H1 (cell line): ENCODE measurements around the gene SHPK. TPM values are rescaled to one million over a fixed set of nuclear protein-coding genes. Genes with fewer than 3 reads are reported as not detected.

ENCODE experiments used
- CTCF ChIA-PET: fragments of 300-600 bp; sonication (Branson Sonifier 250); formaldehyde crosslinking; loops from one replicate; lab custom pipeline; 2021; ENCODE audit not compliant: partially characterized antibody; lab: Charles Lee
- POLR2A ChIA-PET: fragments of 300-600 bp; sonication (Branson Sonifier 250); formaldehyde crosslinking; loops from one replicate; lab custom pipeline; 2021; ENCODE audit warnings: inconsistent platforms; ENCODE audit not compliant: partially characterized antibody; lab: Charles Lee
- DNase-seq, 2 experiments: peaks; one replicate each; pipeline versions ENCODE4 v3.0.0 to v3.0.0-alpha.2; 2010 to 2022; ENCODE audit warnings: low spot score in 2 of 2, low read depth in 1 of 2, mixed read lengths in 1 of 2
- FAIRE-seq: peaks from 2 replicates; lab custom pipeline; 2011; peaks lifted over from hg19 to GRCh38; lab: Jason Lieb, UNC
- H2AFZ ChIP-seq: 2 replicates; pipeline ENCODE4 v1.8.1; 2012; ENCODE audit warnings: low read length, inconsistent platforms
- H2AK5ac ChIP-seq: 2 replicates; pipeline ENCODE4 v1.6.1; 2013; ENCODE audit warnings: low read depth, low read length
- H2BK120ac ChIP-seq: replicated peaks from 2 replicates; pipeline ENCODE3; 2013; ENCODE audit warnings: low read depth, low read length, inconsistent platforms
- H2BK12ac ChIP-seq: 2 replicates; pipeline ENCODE4 v1.6.1; 2013; ENCODE audit warnings: low read depth, low read length
- H2BK15ac ChIP-seq: 2 replicates; pipeline ENCODE4 v1.6.1; 2013; ENCODE audit warnings: low read length
- H2BK20ac ChIP-seq: 2 replicates; pipeline ENCODE4 v1.6.1; 2013; ENCODE audit warnings: low read length
- H2BK5ac ChIP-seq: 2 replicates; pipeline ENCODE4 v1.6.1; 2013; ENCODE audit warnings: low read depth, low read length
- H3K14ac ChIP-seq: 2 replicates; pipeline ENCODE4 v1.6.1; 2013; ENCODE audit warnings: inconsistent platforms; ENCODE audit not compliant: insufficient read length
- H3K18ac ChIP-seq: 2 replicates; pipeline ENCODE4 v1.6.1; 2013; ENCODE audit warnings: low read length; ENCODE audit errors: extremely low read depth
- H3K23ac ChIP-seq: 2 replicates; pipeline ENCODE4 v1.6.1; 2013; ENCODE audit warnings: inconsistent platforms; ENCODE audit not compliant: insufficient read length
- H3K23me2 ChIP-seq: 2 replicates; pipeline ENCODE4 v1.6.1; 2013; ENCODE audit warnings: low read depth, low read length
- H3K27ac ChIP-seq: 2 replicates; pipeline ENCODE4 v1.6.1; 2011; ENCODE audit warnings: low read depth, low read length, inconsistent platforms
- H3K27me3 ChIP-seq, 4 experiments: replicated peaks in 1 of 4; 1 replicate in 1 of 4; 2 replicates in 3 of 4; pipeline versions ENCODE4 v1.6.1 to v1.8.1; 2011 to 2013; ENCODE audit warnings: low read length in 3 of 4, mild to moderate bottlenecking in 3 of 4, inconsistent platforms in 2 of 4, mixed read lengths in 2 of 4, moderate library complexity in 1 of 4; ENCODE audit not compliant: control insufficient read depth in 3 of 4, insufficient read depth in 3 of 4; ENCODE audit errors: extremely low read depth in 1 of 4
- H3K36me3 ChIP-seq, 4 experiments: 2 replicates each; pipeline versions ENCODE4 v1.6.1 to v1.8.1; 2011 to 2013; ENCODE audit warnings: mild to moderate bottlenecking in 4 of 4, low read length in 3 of 4, moderate library complexity in 2 of 4, control low read depth in 1 of 4, inconsistent platforms in 1 of 4; ENCODE audit not compliant: insufficient read depth in 4 of 4, control insufficient read depth in 2 of 4
- H3K4ac ChIP-seq: replicated peaks from 2 replicates; pipeline ENCODE3; 2013; ENCODE audit warnings: low read length, low read depth, mixed read lengths, inconsistent platforms; ENCODE audit not compliant: insufficient read length
- H3K4me1 ChIP-seq, 4 experiments: replicated peaks in 1 of 4; 1 replicate in 1 of 4; 2 replicates in 3 of 4; pipeline versions ENCODE4 v1.6.1 to v1.8.1; 2011 to 2013; ENCODE audit warnings: low read length in 3 of 4, inconsistent platforms in 2 of 4, mixed read lengths in 1 of 4; ENCODE audit not compliant: insufficient read depth in 4 of 4, control insufficient read depth in 3 of 4
- H3K4me2 ChIP-seq, 2 experiments: 2 replicates each; pipeline versions ENCODE4 v1.6.1 to v1.8.1; 2011 to 2013; ENCODE audit warnings: low read depth in 2 of 2, low read length in 2 of 2, control low read depth in 1 of 2, inconsistent platforms in 1 of 2, mild to moderate bottlenecking in 1 of 2; ENCODE audit not compliant: insufficient read depth in 1 of 2
- H3K4me3 ChIP-seq, 4 experiments: fragments of 200-600, 300-600 bp in 1 of 4; sonication (generic), shearing (Covaris generic), sonication (Bioruptor Twin) in 1 of 4; 2 replicates each; pipeline versions ENCODE4 v1.5.1 to v1.8.1; 2011 to 2016; ENCODE audit warnings: low read length in 4 of 4, low read depth in 3 of 4, control low read depth in 2 of 4, inconsistent platforms in 2 of 4, mild to moderate bottlenecking in 2 of 4, mixed read lengths in 1 of 4, moderate library complexity in 1 of 4; ENCODE audit not compliant: insufficient read depth in 2 of 4; ENCODE audit errors: extremely low read depth in 1 of 4
- H3K56ac ChIP-seq: replicated peaks from 2 replicates; pipeline ENCODE3; 2013; ENCODE audit warnings: low read depth, mild to moderate bottlenecking, mixed read lengths, low read length, inconsistent platforms; ENCODE audit not compliant: insufficient read length
- H3K79me1 ChIP-seq: 2 replicates; pipeline ENCODE4 v1.6.1; 2013; ENCODE audit warnings: low read depth, low read length, control low read depth
- H3K79me2 ChIP-seq, 2 experiments: 2 replicates each; pipeline versions ENCODE4 v1.6.1 to v1.8.1; 2012 to 2013; ENCODE audit warnings: low read length in 2 of 2, mild to moderate bottlenecking in 2 of 2, inconsistent platforms in 1 of 2; ENCODE audit not compliant: insufficient read depth in 2 of 2, control insufficient read depth in 1 of 2
- H3K9ac ChIP-seq, 4 experiments: replicated peaks in 1 of 4; 1 replicate in 1 of 4; 2 replicates in 3 of 4; pipeline versions ENCODE4 v1.6.1 to v1.8.1; 2011 to 2013; ENCODE audit warnings: low read depth in 3 of 4, low read length in 3 of 4, control low read depth in 2 of 4, mild to moderate bottlenecking in 2 of 4, moderate library complexity in 2 of 4, inconsistent platforms in 1 of 4; ENCODE audit errors: extremely low read depth in 1 of 4
- H3K9me3 ChIP-seq, 2 experiments: 2 replicates each; pipeline versions ENCODE4 v1.6.1 to v1.8.1; 2012 to 2013; ENCODE audit warnings: mild to moderate bottlenecking in 2 of 2, moderate library complexity in 2 of 2, control low read depth in 1 of 2, inconsistent platforms in 1 of 2, low read depth in 1 of 2, low read length in 1 of 2, mixed read lengths in 1 of 2; ENCODE audit not compliant: insufficient read depth in 2 of 2
- H4K20me1 ChIP-seq, 2 experiments: replicated peaks in 1 of 2; 2 replicates each; pipeline versions ENCODE3 to v1.8.1; 2011 to 2013; ENCODE audit warnings: inconsistent platforms in 2 of 2, low read length in 2 of 2, mild to moderate bottlenecking in 1 of 2; ENCODE audit not compliant: insufficient read depth in 2 of 2, control insufficient read depth in 1 of 2
- H4K5ac ChIP-seq: 2 replicates; pipeline ENCODE4 v1.6.1; 2013; ENCODE audit warnings: low read length, low read depth, mixed read lengths, inconsistent platforms; ENCODE audit not compliant: insufficient read length
- H4K8ac ChIP-seq: 2 replicates; pipeline ENCODE4 v1.8.0; 2013; ENCODE audit warnings: mild to moderate bottlenecking, moderate library complexity, low read length, inconsistent platforms; ENCODE audit not compliant: insufficient read depth; ENCODE audit errors: extremely low read depth
- H4K91ac ChIP-seq: replicated peaks from 2 replicates; pipeline ENCODE3; 2013; ENCODE audit warnings: low read length, mixed read lengths, inconsistent platforms; ENCODE audit not compliant: insufficient read length
- BACH1 ChIP-seq: IDR thresholded peaks from 2 replicates; pipeline ENCODE4 v1.6.1; 2012; ENCODE audit warnings: low read length, improper control_type of control experiment
- CHD2 ChIP-seq: IDR thresholded peaks from 2 replicates; pipeline ENCODE4 v1.6.1; 2012; ENCODE audit warnings: low read length, improper control_type of control experiment
- CREB1 ChIP-seq: IDR thresholded peaks from 2 replicates; pipeline ENCODE4 v1.6.1; 2012; ENCODE audit warnings: inconsistent platforms
- HDAC2 ChIP-seq, 2 experiments: fragments of 300-600 bp in 1 of 2; sonication (generic) in 1 of 2; IDR thresholded peaks; 2 replicates each; pipeline ENCODE4 v1.6.1; 2011 to 2012; ENCODE audit warnings: low read depth in 2 of 2, low read length in 2 of 2, mild to moderate bottlenecking in 2 of 2, moderate library complexity in 2 of 2, borderline replicate concordance in 1 of 2, inconsistent platforms in 1 of 2
- POLR2A ChIP-seq, 2 experiments: IDR thresholded peaks; 1 replicate in 1 of 2; 2 replicates in 1 of 2; pipeline ENCODE4 v1.6.1; 2011; ENCODE audit warnings: low read depth in 2 of 2, low read length in 2 of 2, mild to moderate bottlenecking in 2 of 2; ENCODE audit errors: control extremely low read depth in 1 of 2
- SUZ12 ChIP-seq: fragments of 200-600 bp; sonication (generic); IDR thresholded peaks from 2 replicates; pipeline ENCODE4 v1.6.1; 2012; ENCODE audit warnings: mild to moderate bottlenecking, inconsistent platforms, low read length, moderate library complexity, mixed read lengths
- TEAD4 ChIP-seq: IDR thresholded peaks from 2 replicates; pipeline ENCODE4 v1.6.1; 2012; ENCODE audit warnings: low read depth, low read length, inconsistent platforms, mixed read lengths
- WGBS, 2 experiments: shearing (Covaris generic) in 1 of 2; methylation state at CpG; one replicate each; pipeline versions ENCODE4 v1.1.6 to v1.1.7; 2013 to 2015; ENCODE audit warnings: low lambda C conversion rate in 2 of 2, mixed read lengths in 2 of 2, inconsistent platforms in 1 of 2, low coverage in 1 of 2, missing lambda C conversion rate in 1 of 2; ENCODE audit not compliant: insufficient replicate concordance in 2 of 2, insufficient coverage in 1 of 2, insufficient read length in 1 of 2; ENCODE audit errors: extremely low coverage in 1 of 2, missing lambda C conversion rate in 1 of 2; 5-methylcytosine and 5-hydroxymethylcytosine counted together
- polyA plus RNA-seq, 7 experiments: library from polyadenylated mRNA; depleted of rRNA in 3 of 7; stranded (reverse) in 5 of 7; unstranded in 2 of 7; fragments of >200 nt in 5 of 7; fragments of 200-250 nt in 2 of 7; gene quantifications; 1 replicate in 5 of 7; 2 replicates in 1 of 7; 4 replicates in 1 of 7; pipeline versions ENCODE4 v1.2.1 to v1.2.3, GENCODE V29; 2011 to 2013; ENCODE audit warnings: missing spikeins in 2 of 7, mixed read lengths in 2 of 7
- total RNA-seq: library from RNA; stranded (reverse); fragmentation: NEBNext Ultra II Directional; extraction: Animal tissue kit (Norgen Biotek cat#: 25700); gene quantifications from 2 replicates; pipeline ENCODE4 v1.2.1, GENCODE V29; 2021
- TF ChIP-seq, protein P1 (sequence below): IDR thresholded peaks from 2 replicates; pipeline ENCODE4 v1.6.1; 2011; ENCODE audit warnings: low read depth, mild to moderate bottlenecking, low read length; ENCODE audit not compliant: insufficient read depth

Gene SHPK
- total and polyA plus RNA-seq, 2 of the 8 experiments (the other 6 are each of a cell fraction or from before 2014, with no cell fraction given) = 28.6 to 36.7 TPM

DNA sequence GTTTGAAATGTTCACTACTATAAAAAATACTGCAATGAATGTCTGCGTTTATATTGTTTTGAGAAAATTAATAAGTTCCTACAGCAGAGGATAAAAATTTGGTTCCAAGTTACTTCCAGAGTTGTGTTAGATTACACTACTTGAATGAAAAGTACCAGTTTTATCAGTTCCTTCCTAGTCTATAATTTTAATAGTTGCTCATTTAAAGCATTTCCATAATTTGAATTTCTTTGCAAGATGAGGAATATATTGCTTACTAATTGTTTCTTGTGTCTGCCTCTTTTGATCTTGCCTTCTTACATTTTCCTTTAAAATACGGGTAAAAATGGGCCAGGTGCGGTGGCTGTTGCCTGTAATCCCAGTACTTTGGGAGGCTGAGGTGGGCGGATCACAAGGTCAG, 36.5 kb upstream of the SHPK start:
- H3K4ac ChIP-seq = no peak overlapping the region
- H4K5ac ChIP-seq = no peak overlapping the region
- H3K9ac ChIP-seq = no peak overlapping the region
- 90% methylated on average over 4 of the region's 4 CpGs; no CpG with 5 or more reads in 1 of the 2 experiments for WGBS, 2 experiments
- H3K23ac ChIP-seq = no peak overlapping the region
- no peak overlapping the region for H4K91ac ChIP-seq
- no peak overlapping the region for H2BK20ac ChIP-seq
- peaks cover 3 to 18% of the 10 kb centered on the region in 2 experiments; a peak in 3 of 4 replicates for H3K79me2 ChIP-seq
- H3K14ac ChIP-seq = no peak overlapping the region
- FAIRE-seq (no peak), DNase-seq (no peak)
- H3K9me3 ChIP-seq = no peaks in the 10 kb centered on the region
- no peak overlapping the region for H2BK12ac ChIP-seq
- no peak overlapping the region for H2BK15ac ChIP-seq
- H2AK5ac ChIP-seq = no peak overlapping the region
- CTCF ChIA-PET = interaction anchor here (5.7 kb wide), 1 partner anchor 10 kb away, joined by 34 read pairs; no protein-coding TSS in a partner anchor
- no peak overlapping the region for H3K18ac ChIP-seq
- H3K27ac ChIP-seq = no peak overlapping the region
- H3K4me2 ChIP-seq = no peak overlapping the region
- H3K4me1 ChIP-seq = peaks cover under 1 to 3% (median 2%) of the 10 kb centered on the region in 4 experiments; a peak in 6 of 7 replicates
- no peak overlapping the region for H2AFZ ChIP-seq
- no peak overlapping the region for H2BK5ac ChIP-seq
- 0 out of 7 replicates have a peak, but pooled peaks cover 0 to 2% (median 0%) of the 10 kb centered on the region in 4 experiments for H3K27me3 ChIP-seq
- H3K4me3 ChIP-seq = no peak overlapping the region
- H3K36me3 ChIP-seq = no peaks in the 10 kb centered on the region; a peak in 1 of 8 replicates
- H2BK120ac ChIP-seq = no peak overlapping the region
- H3K79me1 ChIP-seq = no peaks in the 10 kb centered on the region
- TF ChIP-seq CREB1 = no peak
- TF ChIP-seq, protein P1, sequence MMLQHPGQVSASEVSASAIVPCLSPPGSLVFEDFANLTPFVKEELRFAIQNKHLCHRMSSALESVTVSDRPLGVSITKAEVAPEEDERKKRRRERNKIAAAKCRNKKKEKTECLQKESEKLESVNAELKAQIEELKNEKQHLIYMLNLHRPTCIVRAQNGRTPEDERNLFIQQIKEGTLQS = no peak
- no peak for TF ChIP-seq CHD2
- no peak for TF ChIP-seq HDAC2 (IDR thresholded peaks at IDR 0.05; ENCODE audit: borderline replicate concordance in 1 of 2, low read depth in 2 of 2, low read length in 2 of 2)
- no peak for TF ChIP-seq POLR2A (IDR thresholded peaks at IDR 0.05; ENCODE audit: control extremely low read depth in 1 of 2, low read depth in 2 of 2, low read length in 2 of 2)
- no peak for TF ChIP-seq BACH1
- TF ChIP-seq SUZ12 = no peak
- no peak for TF ChIP-seq TEAD4
- peaks cover 0 to 5% of the 10 kb centered on the region in 2 experiments for H4K20me1 ChIP-seq
- peaks cover 9% of the 10 kb centered on the region; the same call in 1 of the 2 replicates for H3K23me2 ChIP-seq
- POLR2A ChIA-PET = interaction anchor here (2.2 to 3.0 kb wide), 2 partner anchors 12 to 16 kb away, joined by 8 to 9 read pairs; no protein-coding TSS in a partner anchor
- H4K8ac ChIP-seq = no peak overlapping the region
- no peak overlapping the region for H3K56ac ChIP-seq
